IMR-90 (cell line): ENCODE results near the gene FOXP1.

ENCODE experiments used
- MXI1 ChIP-seq: IDR thresholded peaks from 2 replicates; pipeline ENCODE4 v1.6.1; 2012; ENCODE audit warnings: low read depth, mild to moderate bottlenecking, low read length, moderate library complexity, borderline replicate concordance
- POLR2A ChIP-seq: IDR thresholded peaks from 2 replicates; pipeline ENCODE4 v1.6.1; 2012; ENCODE audit warnings: mild to moderate bottlenecking, low read depth, low read length
- RAD21 ChIP-seq: IDR thresholded peaks from 2 replicates; pipeline ENCODE4 v1.6.1; 2012; ENCODE audit warnings: low read length, improper control_type of control experiment
- RCOR1 ChIP-seq: IDR thresholded peaks from 2 replicates; pipeline ENCODE4 v1.6.1; 2012; ENCODE audit warnings: mild to moderate bottlenecking, low read length, improper control_type of control experiment; ENCODE audit not compliant: insufficient replicate concordance
- SMC3 ChIP-seq: fragments of 150-350 bp; IDR thresholded peaks from 2 replicates; pipeline ENCODE4 v1.6.1; 2016; ENCODE audit warnings: low read depth, mild to moderate bottlenecking, antibody characterized with exemption, low read length, moderate library complexity
- TF ChIP-seq, protein P1 (sequence below): conservative IDR thresholded peaks from 2 replicates; pipeline ENCODE4 v1.5.1; 2012; ENCODE audit warnings: mild to moderate bottlenecking, low read depth, low read length, improper control_type of control experiment
- TF ChIP-seq, protein P2 (sequence below): fragments of 150-350 bp; IDR thresholded peaks from 2 replicates; pipeline ENCODE4 v1.6.1; 2017; ENCODE audit warnings: mild to moderate bottlenecking, antibody characterized with exemption, low read length, low read depth

- TF ChIP-seq, protein P1, sequence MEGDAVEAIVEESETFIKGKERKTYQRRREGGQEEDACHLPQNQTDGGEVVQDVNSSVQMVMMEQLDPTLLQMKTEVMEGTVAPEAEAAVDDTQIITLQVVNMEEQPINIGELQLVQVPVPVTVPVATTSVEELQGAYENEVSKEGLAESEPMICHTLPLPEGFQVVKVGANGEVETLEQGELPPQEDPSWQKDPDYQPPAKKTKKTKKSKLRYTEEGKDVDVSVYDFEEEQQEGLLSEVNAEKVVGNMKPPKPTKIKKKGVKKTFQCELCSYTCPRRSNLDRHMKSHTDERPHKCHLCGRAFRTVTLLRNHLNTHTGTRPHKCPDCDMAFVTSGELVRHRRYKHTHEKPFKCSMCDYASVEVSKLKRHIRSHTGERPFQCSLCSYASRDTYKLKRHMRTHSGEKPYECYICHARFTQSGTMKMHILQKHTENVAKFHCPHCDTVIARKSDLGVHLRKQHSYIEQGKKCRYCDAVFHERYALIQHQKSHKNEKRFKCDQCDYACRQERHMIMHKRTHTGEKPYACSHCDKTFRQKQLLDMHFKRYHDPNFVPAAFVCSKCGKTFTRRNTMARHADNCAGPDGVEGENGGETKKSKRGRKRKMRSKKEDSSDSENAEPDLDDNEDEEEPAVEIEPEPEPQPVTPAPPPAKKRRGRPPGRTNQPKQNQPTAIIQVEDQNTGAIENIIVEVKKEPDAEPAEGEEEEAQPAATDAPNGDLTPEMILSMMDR: no peak
- TF ChIP-seq RCOR1 (no peak), POLR2A (no peak), MXI1 (no peak), SMC3 (no peak), RAD21 (no peak)
- TF ChIP-seq, protein P2, sequence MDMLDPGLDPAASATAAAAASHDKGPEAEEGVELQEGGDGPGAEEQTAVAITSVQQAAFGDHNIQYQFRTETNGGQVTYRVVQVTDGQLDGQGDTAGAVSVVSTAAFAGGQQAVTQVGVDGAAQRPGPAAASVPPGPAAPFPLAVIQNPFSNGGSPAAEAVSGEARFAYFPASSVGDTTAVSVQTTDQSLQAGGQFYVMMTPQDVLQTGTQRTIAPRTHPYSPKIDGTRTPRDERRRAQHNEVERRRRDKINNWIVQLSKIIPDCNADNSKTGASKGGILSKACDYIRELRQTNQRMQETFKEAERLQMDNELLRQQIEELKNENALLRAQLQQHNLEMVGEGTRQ: no peak
Observed at GRCh38 chr3:71241246-71241901, 342.2 kb downstream of the FOXP1 start.
